GM10266 (cell line): ENCODE measurements around the gene ABCF2.

Experiments
- DNase-seq: peaks from one replicate; pipeline ENCODE4 v3.0.0; 2012; ENCODE audit errors: extremely low spot score
- CTCF ChIP-seq: IDR thresholded peaks from 2 replicates; pipeline ENCODE4 v1.5.1; 2012; ENCODE audit warnings: mild to moderate bottlenecking, low read depth; ENCODE audit not compliant: control insufficient read depth, insufficient read depth; ENCODE audit errors: missing control alignments

Gene ABCF2

GRCh38 chr7:151235091-151235787 lies 8.2 kb upstream of the ABCF2 start:
- no peak for DNase-seq
- TF ChIP-seq CTCF = no peak

GRCh38 chr7:151233804-151234203 lies 6.8 kb upstream of the ABCF2 start:
- no peak for TF ChIP-seq CTCF
- peak; percentile 16 for DNase-seq

GRCh38 chr7:151232917-151233701 lies 6.1 kb upstream of the ABCF2 start:
- DNase-seq = peak; percentile 72
- no peak for TF ChIP-seq CTCF

GRCh38 chr7:151232091-151232916 lies 5.3 kb upstream of the ABCF2 start, which contains the start of gene CHPF2:
Gene CHPF2, plus strand, starts transcription at chr7:151232483. Its CDS starts 1,529 bp downstream, at chr7:151234012.
- peak; percentile 97 for DNase-seq
- TF ChIP-seq CTCF = no peak

GRCh38 chr7:151231080-151231479 lies 4.1 kb upstream of the ABCF2 start:
- TF ChIP-seq CTCF = no peak
- DNase-seq = no peak

GRCh38 chr7:151229249-151229648 lies 2.2 kb upstream of the ABCF2 start:
- no peak for TF ChIP-seq CTCF
- no peak for DNase-seq
